B cell (primary cell): Measurements from ENCODE around the gene SELENOS.

Source experiments
- EZH2 ChIP-seq: IDR thresholded peaks from 2 replicates; pipeline ENCODE4 v1.6.1; 2012; ENCODE audit warnings: borderline replicate concordance, low read depth, mild to moderate bottlenecking, moderate library complexity, low read length; ENCODE audit not compliant: insufficient read depth, poor library complexity, severe bottlenecking
- TF ChIP-seq, protein P1 (sequence below): fragments of 200-600 bp; IDR thresholded peaks from one replicate; pipeline ENCODE4 v1.8.0; 2022; ENCODE audit warnings: antibody characterized with exemption, mild to moderate bottlenecking

GRCh38 chr15:101320501-101321052, 43.3 kb upstream of the SELENOS start:
- TF ChIP-seq, protein P1, sequence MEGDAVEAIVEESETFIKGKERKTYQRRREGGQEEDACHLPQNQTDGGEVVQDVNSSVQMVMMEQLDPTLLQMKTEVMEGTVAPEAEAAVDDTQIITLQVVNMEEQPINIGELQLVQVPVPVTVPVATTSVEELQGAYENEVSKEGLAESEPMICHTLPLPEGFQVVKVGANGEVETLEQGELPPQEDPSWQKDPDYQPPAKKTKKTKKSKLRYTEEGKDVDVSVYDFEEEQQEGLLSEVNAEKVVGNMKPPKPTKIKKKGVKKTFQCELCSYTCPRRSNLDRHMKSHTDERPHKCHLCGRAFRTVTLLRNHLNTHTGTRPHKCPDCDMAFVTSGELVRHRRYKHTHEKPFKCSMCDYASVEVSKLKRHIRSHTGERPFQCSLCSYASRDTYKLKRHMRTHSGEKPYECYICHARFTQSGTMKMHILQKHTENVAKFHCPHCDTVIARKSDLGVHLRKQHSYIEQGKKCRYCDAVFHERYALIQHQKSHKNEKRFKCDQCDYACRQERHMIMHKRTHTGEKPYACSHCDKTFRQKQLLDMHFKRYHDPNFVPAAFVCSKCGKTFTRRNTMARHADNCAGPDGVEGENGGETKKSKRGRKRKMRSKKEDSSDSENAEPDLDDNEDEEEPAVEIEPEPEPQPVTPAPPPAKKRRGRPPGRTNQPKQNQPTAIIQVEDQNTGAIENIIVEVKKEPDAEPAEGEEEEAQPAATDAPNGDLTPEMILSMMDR, result peak; percentile 24
- no peak for TF ChIP-seq EZH2
